DMS 273 (cell line): Measurements from ENCODE around the gene TPST2.

Experiments used
- DNase-seq: peaks from one replicate; lab custom pipeline; 2025; ENCODE audit not compliant: unreplicated experiment; lab: John Stamatoyannopoulos, UW

The TPST2 gene

GRCh38 chr22:26581026-26581425 lies 8.9 kb downstream of the TPST2 start:
- DNase-seq: no peak

DNA sequence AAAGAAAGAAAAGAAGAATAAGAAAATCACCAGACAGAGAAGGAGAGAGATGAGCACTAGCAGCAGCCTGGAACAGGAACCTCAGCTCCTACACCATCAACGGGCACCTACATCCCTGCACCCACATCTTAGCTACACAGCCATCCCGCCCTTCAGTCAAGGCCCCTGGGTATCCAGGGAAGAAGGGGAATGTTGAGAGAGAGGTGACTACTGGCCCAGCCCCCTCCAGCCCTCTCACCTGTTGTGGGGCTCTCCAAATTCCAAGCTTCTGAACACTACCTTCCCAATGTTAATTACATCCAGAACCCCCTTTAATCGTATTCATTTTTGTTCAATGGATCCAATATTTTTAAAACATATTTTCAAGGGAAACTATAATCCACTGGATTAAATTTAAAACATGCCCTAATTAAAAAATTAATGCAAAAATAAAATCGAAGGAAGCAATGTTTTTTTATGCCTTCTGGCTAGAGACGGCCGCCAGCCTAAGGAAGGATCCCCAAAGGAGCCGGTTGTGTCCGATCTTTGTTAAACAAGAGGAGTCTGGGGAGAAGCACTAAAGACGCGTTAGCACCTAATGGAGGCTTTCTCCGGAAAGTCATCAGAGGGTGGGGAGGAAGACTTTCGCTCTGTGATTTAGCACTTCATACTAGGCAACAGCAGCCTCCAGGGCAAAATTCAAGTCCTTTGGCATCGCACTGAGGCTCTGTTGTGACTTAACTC lies 9.5 kb downstream of the TPST2 start:
- DNase-seq: no peak

DNA sequence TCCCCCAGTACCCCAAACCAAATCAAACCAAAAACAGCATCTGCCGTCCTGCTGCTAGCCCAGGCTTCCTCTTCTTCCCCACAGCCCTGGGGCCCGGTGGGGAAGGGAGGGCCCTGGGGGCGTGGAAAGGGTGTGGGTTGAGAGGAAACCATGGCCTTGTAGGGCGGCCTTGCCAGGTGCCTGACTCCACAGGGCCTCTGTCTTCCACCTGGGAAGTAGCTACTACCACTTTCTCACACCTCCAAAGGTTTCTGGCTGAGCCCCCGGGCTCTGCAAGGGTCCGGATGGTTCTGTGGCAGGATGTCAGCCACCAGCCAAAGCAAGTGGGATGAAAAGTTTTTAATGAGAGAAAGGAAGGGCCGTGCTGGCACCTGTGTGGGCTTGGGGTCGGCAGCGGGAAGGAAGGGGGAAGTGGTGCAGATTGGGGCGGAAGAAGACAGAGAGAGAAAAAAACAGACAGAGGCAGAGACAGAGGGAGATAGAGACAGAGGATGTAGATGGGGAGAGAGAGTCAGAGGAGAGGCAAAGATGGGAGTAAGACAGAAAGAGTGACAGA lies 10.5 kb downstream of the TPST2 start:
- no peak for DNase-seq

DNA sequence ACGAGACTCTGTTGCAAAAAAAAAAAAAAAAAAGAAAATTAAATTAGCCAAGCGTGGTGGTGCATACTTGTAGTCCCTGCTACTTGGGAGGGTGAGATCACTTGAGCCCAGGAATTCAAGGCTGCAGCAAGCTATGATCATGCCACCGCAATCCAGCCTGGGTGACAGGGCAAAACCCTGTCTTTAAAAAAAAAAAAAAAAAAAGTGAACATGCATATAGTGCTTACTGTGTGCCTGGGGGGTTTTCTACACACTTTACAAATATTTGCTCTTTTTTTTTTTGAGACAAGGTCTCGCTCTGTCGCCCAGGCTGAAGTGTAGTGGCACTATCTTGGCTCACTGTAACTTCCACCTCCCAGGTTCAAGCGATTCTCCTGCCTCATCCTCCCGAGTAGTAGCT lies 12.9 kb downstream of the TPST2 start:
- DNase-seq: no peak

DNA sequence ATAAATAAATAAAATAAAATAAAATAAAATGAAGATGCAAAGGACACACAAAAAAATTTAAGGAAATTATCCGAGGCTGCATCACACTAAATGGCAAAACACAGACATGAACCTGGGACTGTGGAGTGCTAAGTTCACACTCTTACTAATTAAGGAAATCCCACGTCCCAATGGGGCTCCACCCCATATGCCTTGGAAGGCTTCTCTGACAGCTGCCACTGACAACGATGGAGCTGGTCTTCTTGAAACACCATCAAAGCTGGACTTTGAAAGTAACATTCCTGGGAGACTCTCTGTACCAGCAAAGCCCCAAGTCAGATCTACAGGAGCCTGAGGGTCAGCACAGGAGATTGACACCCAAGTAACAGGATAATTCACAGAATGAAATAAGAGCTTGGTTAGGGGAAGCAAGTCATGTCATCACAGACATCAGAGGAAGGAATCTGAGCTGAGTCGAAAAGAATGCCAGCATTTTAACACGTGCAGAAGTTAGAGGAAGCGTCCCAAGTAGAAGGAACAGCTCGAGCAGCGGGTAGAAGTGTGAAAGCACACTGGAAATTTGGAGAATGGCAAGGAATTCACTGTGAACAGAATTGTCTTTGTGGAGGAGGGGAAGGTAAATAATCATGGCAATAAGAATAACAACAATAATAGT lies 13.8 kb downstream of the TPST2 start:
- no peak for DNase-seq

GRCh38 chr22:26574001-26574723 lies 15.8 kb downstream of the TPST2 start:
- no peak for DNase-seq

DNA sequence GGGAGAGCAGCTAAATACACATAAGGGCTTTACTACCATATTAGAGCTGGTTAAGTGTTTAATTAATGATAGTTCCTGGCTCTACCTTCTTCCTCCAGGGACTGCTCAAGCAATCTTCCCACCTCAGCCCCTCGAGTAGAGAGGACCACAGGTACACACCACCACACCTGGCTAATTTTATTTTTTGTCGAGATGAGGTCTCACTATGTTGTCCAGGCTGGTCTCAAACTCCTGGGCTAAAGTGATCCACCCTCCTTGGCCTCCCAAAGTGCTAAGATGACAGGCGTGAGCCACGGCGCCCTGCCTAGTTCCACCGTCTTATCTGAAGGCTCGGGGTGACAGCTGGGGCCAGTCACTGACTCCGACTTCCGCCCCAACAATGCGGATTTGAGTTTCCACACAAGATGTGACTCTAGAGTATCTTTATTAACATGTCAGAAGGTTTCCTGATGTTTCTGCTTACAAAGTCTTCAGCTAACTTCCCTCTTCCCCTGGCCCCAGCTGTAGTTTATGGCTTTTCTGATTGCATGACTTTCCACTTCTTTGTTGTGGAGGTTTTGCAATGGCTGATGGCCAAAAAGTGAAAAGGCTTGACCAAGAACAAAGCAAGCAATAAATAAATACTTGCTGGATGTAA lies 16.8 kb downstream of the TPST2 start:
- no peak for DNase-seq

DNA sequence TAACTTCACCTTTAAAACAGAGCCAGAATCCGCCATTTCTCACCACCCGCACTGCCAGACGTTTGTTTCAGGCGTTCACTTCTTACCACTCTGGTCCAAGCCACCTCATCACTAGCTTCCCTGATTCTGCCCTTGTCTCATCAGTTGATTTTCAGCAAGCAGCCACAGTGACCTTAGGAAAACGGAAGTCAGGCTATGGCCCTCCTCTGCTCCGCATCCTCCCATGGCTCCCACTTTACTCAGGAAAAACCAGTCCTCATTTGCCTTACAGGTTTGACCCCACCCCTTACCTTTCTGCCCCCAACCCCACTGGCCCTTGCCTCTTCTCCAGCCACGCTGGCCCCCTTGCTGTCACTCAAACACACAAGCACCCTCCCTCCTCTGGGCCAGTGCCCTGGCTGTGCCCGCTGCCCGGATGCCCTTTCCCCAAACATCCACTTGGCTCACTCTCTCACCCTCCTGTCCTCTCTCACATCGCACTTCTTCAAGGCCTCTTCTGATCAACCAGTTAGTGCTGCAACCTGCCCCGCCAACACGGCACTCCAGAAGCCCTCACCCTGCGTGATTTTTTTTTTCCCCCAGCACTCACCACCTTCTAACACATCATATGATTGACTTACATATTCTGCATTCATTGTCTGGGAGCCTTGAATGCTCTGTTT lies 18.9 kb downstream of the TPST2 start:
- no peak for DNase-seq

DNA sequence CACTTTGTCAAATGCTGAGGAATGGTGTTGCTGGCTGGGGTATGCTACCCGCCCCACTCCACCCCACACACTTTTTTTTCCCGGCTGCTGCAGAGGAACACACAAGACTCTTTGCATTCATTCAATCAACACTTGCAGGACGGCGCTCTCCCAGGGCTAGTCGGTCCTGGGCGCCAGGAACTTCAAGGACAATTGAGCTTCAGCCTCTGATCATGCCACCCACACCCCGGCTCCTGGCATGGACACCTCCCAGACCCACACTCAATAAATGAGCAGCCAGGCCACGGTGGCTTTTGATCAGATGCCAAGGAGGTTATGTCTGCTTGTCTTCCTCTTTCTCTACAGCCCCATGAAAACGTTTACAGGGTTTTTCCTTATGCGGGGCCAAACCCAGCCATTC lies 19.8 kb downstream of the TPST2 start:
- DNase-seq: no peak

DNA sequence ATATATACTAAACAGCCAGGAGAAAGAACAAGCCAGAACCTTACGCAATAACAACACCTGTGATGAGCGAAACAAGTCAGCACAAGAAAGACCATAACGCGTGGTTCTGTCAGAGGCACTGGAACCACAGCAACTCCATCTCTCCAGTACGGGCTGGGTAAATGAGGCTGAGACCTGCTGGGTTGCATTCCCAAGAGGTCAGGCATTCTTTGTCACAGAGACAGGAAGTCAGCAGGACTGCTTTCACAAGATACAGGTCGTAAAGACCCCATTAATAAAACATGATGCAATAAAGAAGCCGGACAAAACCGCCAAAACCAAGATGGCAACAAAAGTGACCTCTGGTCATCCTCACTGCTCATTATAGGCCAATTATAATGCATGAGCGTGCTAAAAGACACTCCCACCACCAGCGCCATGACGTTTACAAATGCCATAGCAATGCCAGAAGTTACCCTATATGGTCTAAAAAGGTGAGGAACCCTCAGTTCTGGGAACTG lies 21.7 kb downstream of the TPST2 start:
- DNase-seq: no peak

DNA sequence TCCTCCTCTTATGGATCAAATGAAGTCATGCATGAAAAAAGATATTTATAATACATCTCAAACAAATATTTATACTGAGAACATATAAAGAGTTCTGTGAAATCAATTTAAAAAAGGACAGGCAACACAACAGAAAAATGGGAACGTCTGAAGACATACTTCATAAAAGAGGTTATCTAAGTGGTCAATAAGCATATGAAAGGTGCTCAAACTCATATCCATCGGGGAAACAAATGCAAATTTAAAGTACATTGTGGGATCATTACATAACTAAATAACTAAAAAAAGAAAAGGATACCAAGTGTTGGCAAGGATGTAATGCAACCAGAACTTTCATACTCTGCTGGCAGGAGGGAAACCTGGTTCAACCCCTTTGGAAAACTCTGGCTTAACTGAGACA lies 22.3 kb downstream of the TPST2 start:
- no peak for DNase-seq

DNA sequence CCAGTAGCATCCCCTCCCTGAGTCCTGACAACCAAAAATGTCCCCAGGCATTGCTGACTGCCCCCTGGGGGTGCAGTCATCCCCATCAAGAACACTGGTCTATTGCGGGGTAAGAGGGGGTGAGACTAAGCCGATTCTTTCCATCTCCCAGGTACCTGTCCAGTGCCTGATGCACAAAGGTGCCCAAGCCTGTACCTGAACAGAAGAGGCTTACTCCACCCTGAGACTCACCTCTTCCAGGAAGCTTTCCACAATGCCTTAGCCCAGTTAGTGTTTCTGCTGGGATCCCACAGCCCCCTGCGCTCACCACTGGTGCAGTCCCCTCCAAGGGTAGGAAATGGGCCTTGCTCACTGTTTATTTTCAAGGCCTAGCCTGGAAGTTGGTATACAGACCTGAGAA lies 22.9 kb downstream of the TPST2 start:
- DNase-seq: no peak

DNA sequence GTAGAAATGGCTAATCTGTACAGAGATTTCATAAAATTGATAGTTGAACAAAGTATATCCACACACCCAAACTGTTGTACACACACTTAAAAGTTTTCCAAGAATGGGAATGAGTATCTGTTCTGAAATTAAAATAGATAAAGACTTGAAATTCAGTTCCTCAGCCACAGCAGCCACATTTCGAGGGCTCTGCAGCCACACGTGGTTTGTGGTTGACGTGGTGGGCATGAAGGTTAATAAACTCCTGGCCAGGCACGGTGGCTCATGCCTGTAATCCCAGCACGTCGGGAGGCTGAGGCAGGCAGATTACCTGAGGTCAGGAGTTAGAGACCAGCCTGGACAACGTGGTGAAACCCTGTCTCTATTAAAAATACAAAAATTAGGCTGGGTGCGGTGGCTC lies 24.0 kb downstream of the TPST2 start:
- no peak for DNase-seq

GRCh38 chr22:26565181-26565580 lies 24.8 kb downstream of the TPST2 start:
- DNase-seq: no peak

- no peak for DNase-seq
Observed at GRCh38 chr22:26564672-26565071, 25.3 kb downstream of the TPST2 start.

GRCh38 chr22:26564181-26564580 lies 25.8 kb downstream of the TPST2 start:
- no peak for DNase-seq

DNA sequence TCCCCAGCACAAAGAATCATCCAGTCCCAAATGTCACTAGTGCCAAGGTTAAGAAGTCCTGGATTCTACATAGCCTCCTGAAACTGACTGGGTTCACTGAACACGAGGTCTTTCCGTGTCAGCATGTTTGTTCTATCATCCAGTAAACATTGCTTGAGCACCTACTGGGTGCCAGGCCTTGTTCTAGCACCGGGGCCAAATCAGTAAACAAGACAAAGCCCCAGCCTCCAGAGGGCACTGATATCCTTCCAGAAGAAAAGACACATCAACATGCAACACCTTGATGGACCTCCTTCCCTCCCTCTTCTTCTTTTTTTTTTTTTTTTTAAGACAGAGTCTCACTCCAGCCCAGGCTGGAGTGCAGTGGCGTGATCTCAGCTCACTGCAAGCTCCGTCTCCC lies 26.9 kb downstream of the TPST2 start:
- no peak for DNase-seq

DNA sequence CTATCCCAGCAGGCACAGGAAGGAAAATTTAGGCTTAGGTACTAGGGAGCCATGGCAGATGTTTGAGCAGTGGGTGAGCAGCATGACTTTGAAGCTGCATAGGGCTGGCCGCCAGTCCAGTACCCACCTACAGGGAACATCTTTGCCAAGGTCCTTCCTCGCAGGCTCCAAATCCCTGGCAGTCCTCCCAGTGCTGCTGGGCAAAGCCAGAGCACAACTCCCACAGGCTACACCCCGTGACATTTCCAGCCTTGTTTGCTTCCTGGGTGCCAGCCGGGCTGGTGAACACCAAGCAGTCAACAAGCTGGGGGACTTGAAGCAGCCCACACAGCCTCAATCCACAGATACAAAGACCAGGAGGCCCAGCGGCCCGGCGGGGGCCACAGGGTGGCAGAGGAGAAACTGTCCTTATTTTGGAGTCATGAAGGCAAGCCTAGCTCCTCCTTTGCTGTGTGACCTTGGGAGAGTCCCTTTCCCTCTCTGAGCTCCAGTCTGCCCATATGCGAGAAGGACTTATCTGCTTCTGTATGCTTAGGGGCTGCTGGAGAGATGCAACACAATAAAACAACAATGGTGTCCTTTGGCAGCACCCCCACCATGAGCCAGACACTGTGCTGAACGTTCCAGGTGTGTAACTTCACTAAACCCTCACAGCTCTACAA lies 28.0 kb downstream of the TPST2 start:
- no peak for DNase-seq

GRCh38 chr22:26559961-26560575 lies 29.9 kb downstream of the TPST2 start:
- DNase-seq: no peak
